Measurements from ENCODE around the gene PAPSS2.
"Not testable (repeated sequence)": the region's sequence is repeated elsewhere in the genome, so short reads cannot be mapped to it uniquely, and the experiment has no call there.

PAPSS2 gene

GRCh38 chr10:87643920-87644319 is 15.8 kb upstream of the PAPSS2 start:
- no peak for DNase-seq

- DNase-seq = not testable (repeated sequence)
Measured at GRCh38 chr10:87644500-87644899, 15.2 kb upstream of the PAPSS2 start.

- no peak for DNase-seq
Measured at GRCh38 chr10:87646192-87646909, 13.3 kb upstream of the PAPSS2 start.

GRCh38 chr10:87646935-87647334 is 12.7 kb upstream of the PAPSS2 start:
- no peak for DNase-seq

- DNase-seq = no peak
Measured at GRCh38 chr10:87650838-87651589, 8.7 kb upstream of the PAPSS2 start.

- no peak for DNase-seq
Measured at GRCh38 chr10:87651801-87652200, 7.9 kb upstream of the PAPSS2 start.

- no peak for DNase-seq
Measured at GRCh38 chr10:87652261-87652660, 7.4 kb upstream of the PAPSS2 start.

GRCh38 chr10:87654212-87654611 is 5.5 kb upstream of the PAPSS2 start:
- DNase-seq = no peak

GRCh38 chr10:87656431-87657072 is 3.1 kb upstream of the PAPSS2 start:
- DNase-seq = peak in 1 of 2 donors; percentile 40

GRCh38 chr10:87657371-87657770 is 2.3 kb upstream of the PAPSS2 start:
- peak in 1 of 2 donors; percentile 42 for DNase-seq

GRCh38 chr10:87658321-87658795 is 1.3 kb upstream of the PAPSS2 start:
- no peak for DNase-seq

GRCh38 chr10:87658858-87659555 is 671 bp upstream of the PAPSS2 start:
- no peak for DNase-seq

- DNase-seq = no peak
Measured at GRCh38 chr10:87660484-87661133, 931 bp downstream of the PAPSS2 start.

GRCh38 chr10:87661861-87662785 is 2.4 kb downstream of the PAPSS2 start:
- no peak for DNase-seq

GRCh38 chr10:87664276-87664701 is 4.6 kb downstream of the PAPSS2 start:
- DNase-seq = no peak

GRCh38 chr10:87667493-87667892 is 7.8 kb downstream of the PAPSS2 start:
- DNase-seq = no peak

- DNase-seq = no peak
Measured at GRCh38 chr10:87668324-87669074, 8.8 kb downstream of the PAPSS2 start.

- no peak for DNase-seq
Measured at GRCh38 chr10:87669752-87670151, 10.1 kb downstream of the PAPSS2 start.

- no peak for DNase-seq
Measured at GRCh38 chr10:87670586-87670985, 10.9 kb downstream of the PAPSS2 start.

GRCh38 chr10:87671139-87671815 is 11.6 kb downstream of the PAPSS2 start:
- no peak for DNase-seq

Measured in CD4-positive, alpha-beta T cell treated with Interleukin-1 beta for 1 hour (primary cell).